IMR-90 (cell line): ENCODE measurements around the gene TTC1. TPM values are rescaled to one million over a fixed set of nuclear protein-coding genes. Genes with fewer than 3 reads are reported as not detected.

ENCODE experiments used
- ATAC-seq: fragments of 200-7000 bp; cut with Tn5 transposase; 2 replicates; pipeline ENCODE4 v1.9.1; 2020; ENCODE audit warnings: low read depth, mild to moderate bottlenecking, moderate library complexity
- BruUV-seq: library from RNA; stranded (reverse); fragments of 400-500 nt; replicated peaks from 2 replicates; lab custom pipeline; 2021; lab: Mats Ljungman, UMichigan
- CTCF ChIA-PET: fragments of 300-600 bp; formaldehyde crosslinking; extraction: SDS; loops from one replicate; lab custom pipeline; 2021; ENCODE audit warnings: antibody characterized with exemption; lab: Yijun Ruan, JAX
- POLR2A ChIA-PET: fragments of 300-600 bp; sonication (Branson Sonifier 250); formaldehyde crosslinking; loops from one replicate; lab custom pipeline; 2022; ENCODE audit warnings: antibody characterized with exemption; ENCODE audit not compliant: unreplicated experiment; lab: Charles Lee
- DNase-seq: peaks from one replicate; pipeline ENCODE4 v3.0.0; 2013
- H2AFZ ChIP-seq: replicated peaks from 2 replicates; pipeline ENCODE3; 2013; ENCODE audit warnings: low read length, mild to moderate bottlenecking; ENCODE audit not compliant: poor library complexity
- H2AK5ac ChIP-seq: 2 replicates; pipeline ENCODE4 v1.6.1; 2013; ENCODE audit warnings: low read depth, low read length, inconsistent platforms
- H2AK9ac ChIP-seq: replicated peaks from 2 replicates; pipeline ENCODE3; 2013; ENCODE audit warnings: mild to moderate bottlenecking, low read depth, low read length, moderate library complexity; ENCODE audit not compliant: poor library complexity
- H2BK120ac ChIP-seq: 2 replicates; pipeline ENCODE4 v1.6.1; 2013; ENCODE audit warnings: low read depth, low read length, inconsistent platforms
- H2BK15ac ChIP-seq: 3 replicates; pipeline ENCODE4 v1.6.1; 2013; ENCODE audit warnings: low read depth, low read length, inconsistent platforms
- H2BK20ac ChIP-seq: 2 replicates; pipeline ENCODE4 v1.6.1; 2013; ENCODE audit warnings: low read depth, mild to moderate bottlenecking, inconsistent platforms, low read length, moderate library complexity
- H2BK5ac ChIP-seq: 2 replicates; pipeline ENCODE4 v1.6.1; 2013; ENCODE audit warnings: mild to moderate bottlenecking, low read depth, low read length, inconsistent platforms; ENCODE audit not compliant: poor library complexity, severe bottlenecking
- H3K14ac ChIP-seq: replicated peaks from 2 replicates; pipeline ENCODE4 v1.6.1; 2013; ENCODE audit warnings: low read depth, low read length, inconsistent platforms
- H3K18ac ChIP-seq: 2 replicates; pipeline ENCODE4 v1.6.1; 2013; ENCODE audit warnings: low read depth, low read length, control low read depth
- H3K23ac ChIP-seq: 2 replicates; pipeline ENCODE4 v1.6.1; 2013; ENCODE audit warnings: low read depth, low read length, inconsistent platforms
- H3K27ac ChIP-seq: 2 replicates; pipeline ENCODE4 v1.5.1; 2013; ENCODE audit warnings: mild to moderate bottlenecking, control low read depth, low read length; ENCODE audit not compliant: insufficient read depth
- H3K27me3 ChIP-seq: 2 replicates; pipeline ENCODE4 v1.6.1; 2013; ENCODE audit warnings: low read length; ENCODE audit not compliant: control insufficient read depth, insufficient read depth
- H3K36me3 ChIP-seq: 2 replicates; pipeline ENCODE4 v1.6.1; 2013; ENCODE audit warnings: low read length, mixed read lengths; ENCODE audit not compliant: control insufficient read depth, insufficient read depth
- H3K4ac ChIP-seq: 2 replicates; pipeline ENCODE4 v1.6.1; 2013; ENCODE audit warnings: low read depth, low read length, inconsistent platforms
- H3K4me1 ChIP-seq: 2 replicates; pipeline ENCODE4 v1.6.1; 2013; ENCODE audit warnings: low read length, mixed read lengths; ENCODE audit not compliant: control insufficient read depth, insufficient read depth
- H3K4me2 ChIP-seq: 2 replicates; pipeline ENCODE4 v1.6.1; 2013; ENCODE audit warnings: low read depth, mild to moderate bottlenecking, control low read depth, low read length, moderate library complexity
- H3K4me3 ChIP-seq: 2 replicates; pipeline ENCODE4 v1.5.1; 2013; ENCODE audit warnings: low read depth, mild to moderate bottlenecking, control low read depth, low read length, moderate library complexity; ENCODE audit not compliant: insufficient read depth
- H3K56ac ChIP-seq: 2 replicates; pipeline ENCODE4 v1.6.1; 2013; ENCODE audit warnings: low read length, inconsistent platforms; ENCODE audit not compliant: insufficient read depth; ENCODE audit errors: extremely low read depth
- H3K79me1 ChIP-seq, 2 experiments: 2 replicates each; pipeline ENCODE4 v1.6.1; 2013; ENCODE audit warnings: low read length in 2 of 2, inconsistent platforms in 1 of 2, low read depth in 1 of 2
- H3K9ac ChIP-seq: 2 replicates; pipeline ENCODE4 v1.6.1; 2013; ENCODE audit warnings: low read depth, low read length, control low read depth
- H3K9me1 ChIP-seq: 2 replicates; pipeline ENCODE4 v1.6.1; 2013; ENCODE audit warnings: low read length, inconsistent platforms; ENCODE audit not compliant: insufficient read depth
- H3K9me3 ChIP-seq: 2 replicates; pipeline ENCODE4 v1.6.1; 2013; ENCODE audit warnings: low read length; ENCODE audit not compliant: control insufficient read depth, insufficient read depth
- H4K20me1 ChIP-seq: 2 replicates; pipeline ENCODE4 v1.6.1; 2013; ENCODE audit warnings: low read length, inconsistent platforms; ENCODE audit not compliant: insufficient read depth
- H4K5ac ChIP-seq: 2 replicates; pipeline ENCODE4 v1.6.1; 2013; ENCODE audit warnings: mild to moderate bottlenecking, low read depth, low read length, control low read depth
- H4K8ac ChIP-seq, 2 experiments: 2 replicates each; pipeline ENCODE4 v1.6.1; 2013; ENCODE audit warnings: low read depth in 2 of 2, low read length in 2 of 2, control low read depth in 1 of 2, inconsistent platforms in 1 of 2
- H4K91ac ChIP-seq: 2 replicates; pipeline ENCODE4 v1.6.1; 2013; ENCODE audit warnings: low read depth, low read length, inconsistent platforms; ENCODE audit not compliant: insufficient read depth
- BHLHE40 ChIP-seq: fragments of 150-350 bp; IDR thresholded peaks from 2 replicates; pipeline ENCODE4 v1.6.1; 2016; ENCODE audit warnings: mild to moderate bottlenecking, low read depth, low read length
- MAFK ChIP-seq: IDR thresholded peaks from 2 replicates; pipeline ENCODE4 v1.6.1; 2012; ENCODE audit warnings: low read depth, low read length, improper control_type of control experiment
- RFX5 ChIP-seq: IDR thresholded peaks from 2 replicates; pipeline ENCODE4 v1.8.0; 2012; ENCODE audit warnings: low read depth, mild to moderate bottlenecking, low read length, moderate library complexity
- WGBS, 2 experiments: methylation state at CpG; one replicate each; pipeline versions ENCODE4 v1.1.5 to v1.1.7; 2013; ENCODE audit warnings: missing lambda C conversion rate in 2 of 2; ENCODE audit not compliant: insufficient read length in 1 of 2; ENCODE audit errors: extremely low coverage in 2 of 2; 5-methylcytosine and 5-hydroxymethylcytosine counted together
- dilution Hi-C: fragments of 300-500 bp; cut with HindIII; formaldehyde crosslinking; loops from one replicate; pipeline ENCODE4 v1.14.3; 2018; ENCODE audit warnings: low sequenced_read_pairs; ENCODE audit not compliant: unreplicated experiment
- in situ Hi-C: fragments of 300-500 bp; cut with MboI; formaldehyde crosslinking; loops from 3 replicates; pipeline ENCODE4 v1.14.3; 2019; ENCODE audit warnings: low sequenced_read_pairs, inconsistent platforms, mixed read lengths
- intact Hi-C: fragments of 100-400 bp; cut with micrococcal nuclease; formaldehyde crosslinking; loops from 2 replicates; pipeline ENCODE4 v1.10.0; 2022
- polyA plus RNA-seq, 3 experiments: library from polyadenylated mRNA; depleted of rRNA; stranded (reverse); fragments of >200 nt; gene quantifications; 2 replicates each; pipeline ENCODE4 v1.2.3, GENCODE V29; 2012; ENCODE audit warnings: low replicate concordance in 1 of 3
- total RNA-seq: library from RNA; depleted of rRNA; stranded (reverse); fragments of >200 nt; gene quantifications from 2 replicates; pipeline ENCODE4 v1.2.3, GENCODE V29; 2012

Gene TTC1
- total and polyA plus RNA-seq, 2 of the 4 experiments (the other 2 are of a cell fraction) = 23.1 to 41.1 TPM

GRCh38 chr5:159975462-159976019 is 33.4 kb upstream of the TTC1 start (continued):
- TF ChIP-seq RFX5 (no peak), BHLHE40 (peak; percentile 30; the same call in 1 of the 2 replicates)

DNA sequence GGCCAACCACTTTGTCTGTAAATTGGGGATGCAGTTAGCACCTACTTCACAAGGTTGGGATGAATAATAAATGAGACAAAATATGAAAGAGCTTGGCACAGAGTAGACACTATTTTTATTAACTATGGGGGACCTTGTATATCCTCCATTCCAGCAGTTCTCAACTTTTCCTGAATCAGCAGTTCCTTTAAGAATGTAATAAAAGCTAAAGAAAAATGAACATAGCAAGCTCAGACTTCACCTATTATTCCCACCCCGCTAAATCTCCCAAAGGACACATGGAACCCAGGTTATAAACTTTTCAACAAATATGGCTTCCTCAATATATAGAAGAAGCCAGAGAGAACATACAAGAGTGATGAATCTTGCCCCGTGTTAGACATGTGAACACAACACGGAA is 32.0 kb upstream of the TTC1 start:
- H3K4ac ChIP-seq = 0 out of 2 replicates have a peak overlapping the region, but pooled peaks have one; percentile 41
- intact Hi-C loops = loop anchor here (5.0 to 10.0 kb wide), 4 partner anchors 212 to 812 kb away; partner anchors contain the start of gene RNF145
- TF ChIP-seq BHLHE40 (no peak), MAFK (peak; percentile 62)
- H4K8ac ChIP-seq = no peak overlapping the region
- H3K4me3 ChIP-seq = no peak overlapping the region
- H2BK20ac ChIP-seq = peak overlapping the region; percentile 69
- no peaks in the 10 kb centered on the region for H3K27me3 ChIP-seq
- H4K91ac ChIP-seq = peak overlapping the region; percentile 51
- H2BK5ac ChIP-seq = no peak overlapping the region
- H2BK15ac ChIP-seq = peak overlapping the region; percentile 8; the same call in 1 of the 3 replicates
- H3K9me3 ChIP-seq = no peaks in the 10 kb centered on the region
- POLR2A ChIA-PET = no interaction called here
- in situ Hi-C loops = no loop called here
- no peaks in the 10 kb centered on the region for H3K79me1 ChIP-seq
- WGBS, 2 experiments = no CpG with 5 or more reads among the region's 3 CpGs
- no peak overlapping the region for H3K27ac ChIP-seq
- CTCF ChIA-PET = interaction anchor here (0.5 to 2.6 kb wide), 4 partner anchors 10 to 524 kb away, joined by 3 to 13 read pairs (median 4); no protein-coding TSS in a partner anchor
- H3K9ac ChIP-seq = no peak overlapping the region
- peaks cover 3% of the 10 kb centered on the region; the same call in 1 of the 2 replicates for H4K20me1 ChIP-seq
- H2AFZ ChIP-seq = peak overlapping the region; percentile 10
- H3K9me1 ChIP-seq = peaks cover 9% of the 10 kb centered on the region
- no peak overlapping the region for H3K14ac ChIP-seq
- H3K36me3 ChIP-seq = no peaks in the 10 kb centered on the region
- no peak overlapping the region for H3K56ac ChIP-seq
- dilution Hi-C loops = no loop called here
- BruUV-seq = no TSS peak
- ATAC-seq (no peak), DNase-seq (no peak)
- no peak overlapping the region for H4K5ac ChIP-seq
- peaks cover 10% of the 10 kb centered on the region for H3K4me1 ChIP-seq
- H2AK5ac ChIP-seq = peak overlapping the region; percentile 55; the same call in 1 of the 2 replicates
- no peak overlapping the region for H3K4me2 ChIP-seq
- H2AK9ac ChIP-seq = no peak overlapping the region
- H3K23ac ChIP-seq = no peak overlapping the region
- H2BK120ac ChIP-seq = peak overlapping the region; percentile 61
- H3K18ac ChIP-seq = no peak overlapping the region
